OCI-LY3 (cell line): Measurements from ENCODE around the gene ERBIN.
A peak's percentile ranks its signal among the peaks of the same experiment; 100 is the strongest.
"Not testable (repeated sequence)": the region's sequence is repeated elsewhere in the genome, so short reads cannot be mapped to it uniquely, and the experiment has no call there.

Source experiments
- H2AFZ ChIP-seq: fragments of 200-600, 300-600 bp; shearing (Covaris generic); 2 replicates; pipeline ENCODE4 v1.6.0; 2014; ENCODE audit warnings: antibody characterized with exemption, low read depth, low read length
- H3K27ac ChIP-seq: fragments of 200-600, 300-600 bp; sonication (generic); 2 replicates; pipeline ENCODE4 v1.5.1; 2014; ENCODE audit warnings: mild to moderate bottlenecking, low read length, moderate library complexity, mixed read lengths
- H3K27me3 ChIP-seq: fragments of 200-600, 300-600 bp; sonication (generic); 2 replicates; pipeline ENCODE4 v1.6.1; 2014; ENCODE audit warnings: low read depth, low read length, mixed read lengths
- H3K36me3 ChIP-seq: fragments of 200-600, 300-600 bp; sonication (generic); replicated peaks from 2 replicates; pipeline ENCODE3; 2014; ENCODE audit warnings: low read depth, low read length, mixed read lengths
- H3K4me1 ChIP-seq: fragments of 300-600, 200-600 bp; sonication (generic); 2 replicates; pipeline ENCODE4 v1.6.1; 2014; ENCODE audit warnings: low read length, mixed read lengths
- H3K4me2 ChIP-seq: fragments of 200-600, 300-600 bp; sonication (generic); 2 replicates; pipeline ENCODE4 v1.6.1; 2014; ENCODE audit warnings: low read length, mixed read lengths
- H3K4me3 ChIP-seq: fragments of 300-600, 200-600 bp; sonication (generic); 2 replicates; pipeline ENCODE4 v1.5.1; 2014; ENCODE audit warnings: antibody characterized with exemption, mild to moderate bottlenecking, low read length, moderate library complexity
- H3K79me2 ChIP-seq: fragments of 300-600, 200-600 bp; shearing (Covaris generic); 2 replicates; pipeline ENCODE4 v1.6.1; 2014; ENCODE audit warnings: mild to moderate bottlenecking, low read length, mixed read lengths
- H3K9ac ChIP-seq: fragments of 300-600, 200-600 bp; shearing (Covaris generic); 2 replicates; pipeline ENCODE4 v1.6.0; 2014; ENCODE audit warnings: mild to moderate bottlenecking, low read length, moderate library complexity
- H3K9me3 ChIP-seq: fragments of 200-600, 300-600 bp; shearing (Covaris generic); 2 replicates; pipeline ENCODE4 v1.6.1; 2014; ENCODE audit warnings: low read length, mixed read lengths; ENCODE audit not compliant: insufficient read depth
- H4K20me1 ChIP-seq: fragments of 200-600, 300-600 bp; sonication (generic); 2 replicates; pipeline ENCODE4 v1.6.1; 2016; ENCODE audit warnings: low read length, mixed read lengths; ENCODE audit not compliant: insufficient read depth
- CTCF ChIP-seq: fragments of 200-600, 300-600 bp; sonication (generic); IDR thresholded peaks from 2 replicates; pipeline ENCODE4 v1.5.1; 2014; ENCODE audit warnings: antibody characterized with exemption, low read length, low read depth
- EZH2phosphoT487 ChIP-seq: fragments of 200-600 bp; shearing (Covaris generic); IDR thresholded peaks from 2 replicates; pipeline ENCODE4 v1.6.1; 2018; ENCODE audit warnings: antibody characterized with exemption, mixed run types, low read depth

ERBIN gene

GRCh38 chr5:65955746-65956145 is 29.4 kb downstream of the ERBIN start:
- H2AFZ ChIP-seq = no peak overlapping the region
- H3K4me1 ChIP-seq = 0 out of 2 replicates have a peak, but pooled peaks cover 3% of the 10 kb centered on the region
- H3K79me2 ChIP-seq = peaks cover 77% of the 10 kb centered on the region
- no peak overlapping the region for H3K27ac ChIP-seq
- H3K9ac ChIP-seq = no peak overlapping the region
- H4K20me1 ChIP-seq = peaks cover 65% of the 10 kb centered on the region
- TF ChIP-seq CTCF = no peak
- no peak for TF ChIP-seq EZH2phosphoT487
- no peak overlapping the region for H3K4me2 ChIP-seq
- H3K27me3 ChIP-seq = no peaks in the 10 kb centered on the region
- H3K36me3 ChIP-seq = peaks cover 13% of the 10 kb centered on the region
- no peaks in the 10 kb centered on the region for H3K9me3 ChIP-seq
- H3K4me3 ChIP-seq = no peak overlapping the region

GRCh38 chr5:65957703-65958102 is 31.3 kb downstream of the ERBIN start:
- Histone ChIP-seq H3K36me3 (peaks cover 13% of the 10 kb centered on the region), H4K20me1 (peaks cover 70% of the 10 kb centered on the region), H3K79me2 (peaks cover 77% of the 10 kb centered on the region), H3K4me1 (peaks cover 13% of the 10 kb centered on the region)
- H3K4me3 ChIP-seq, H3K9me3 ChIP-seq, H3K4me2 ChIP-seq, H3K9ac ChIP-seq, H3K27ac ChIP-seq, H2AFZ ChIP-seq, H3K27me3 ChIP-seq: not testable (repeated sequence)

GRCh38 chr5:65961633-65962032 is 35.3 kb downstream of the ERBIN start:
- Histone ChIP-seq H3K79me2 (peaks cover 75% of the 10 kb centered on the region), H3K4me3 (no peak overlapping the region), H3K27ac (no peak overlapping the region), H3K27me3 (no peaks in the 10 kb centered on the region), H3K9ac (no peak overlapping the region), H2AFZ (no peak overlapping the region), H3K9me3 (no peaks in the 10 kb centered on the region), H4K20me1 (peaks cover 70% of the 10 kb centered on the region), H3K4me2 (peak overlapping the region; percentile 20; the same call in 1 of the 2 replicates), H3K36me3 (peaks cover 15% of the 10 kb centered on the region), H3K4me1 (peaks cover 13% of the 10 kb centered on the region)
- no peak for TF ChIP-seq CTCF
- TF ChIP-seq EZH2phosphoT487 = no peak

- Histone ChIP-seq H3K79me2 (peaks cover 92% of the 10 kb centered on the region), H3K4me2 (no peak overlapping the region), H3K27me3 (no peaks in the 10 kb centered on the region), H3K9me3 (no peaks in the 10 kb centered on the region), H2AFZ (no peak overlapping the region), H3K4me1 (peaks cover 6% of the 10 kb centered on the region; the same call in 1 of the 2 replicates), H4K20me1 (peaks cover 83% of the 10 kb centered on the region), H3K27ac (no peak overlapping the region), H3K36me3 (peaks cover 8% of the 10 kb centered on the region), H3K9ac (no peak overlapping the region), H3K4me3 (no peak overlapping the region)
- TF ChIP-seq EZH2phosphoT487 = no peak
- TF ChIP-seq CTCF = no peak
Measured at GRCh38 chr5:65967288-65968066, 41.1 kb downstream of the ERBIN start.
